ENCODE results near the gene ADGRL2.

GRCh38 chr1:81880781-81881180 lies 80.0 kb downstream of the ADGRL2 start:
- no peak for TF ChIP-seq EZH2 (IDR thresholded peaks at IDR 0.05; ENCODE audit: borderline replicate concordance, low read depth, low read length, severe bottlenecking)
- TF ChIP-seq CTCF (IDR thresholded peaks at IDR 0.05; ENCODE audit: extremely low read depth in 1 of 2, insufficient read depth in 1 of 2, low read depth in 1 of 2, low read length in 2 of 2): no peak
- no peak for TF ChIP-seq JUN (IDR thresholded peaks at IDR 0.05; ENCODE audit: borderline replicate concordance, insufficient read depth, insufficient read length, low read depth)
- no peak for TF ChIP-seq POLR2A (IDR thresholded peaks at IDR 0.05; ENCODE audit: low read depth, low read length)
